HG02623 (cell line): Measurements from ENCODE around the gene PLEKHG2.
A peak's percentile ranks its signal among the peaks of the same experiment; 100 is the strongest.

ENCODE experiments used
- ATAC-seq: cut with Tn5 transposase; IDR thresholded peaks from one replicate; pipeline ENCODE4 v1.9.1; 2021; ENCODE audit warnings: moderate library complexity; ENCODE audit not compliant: unreplicated experiment

Gene PLEKHG2

DNA sequence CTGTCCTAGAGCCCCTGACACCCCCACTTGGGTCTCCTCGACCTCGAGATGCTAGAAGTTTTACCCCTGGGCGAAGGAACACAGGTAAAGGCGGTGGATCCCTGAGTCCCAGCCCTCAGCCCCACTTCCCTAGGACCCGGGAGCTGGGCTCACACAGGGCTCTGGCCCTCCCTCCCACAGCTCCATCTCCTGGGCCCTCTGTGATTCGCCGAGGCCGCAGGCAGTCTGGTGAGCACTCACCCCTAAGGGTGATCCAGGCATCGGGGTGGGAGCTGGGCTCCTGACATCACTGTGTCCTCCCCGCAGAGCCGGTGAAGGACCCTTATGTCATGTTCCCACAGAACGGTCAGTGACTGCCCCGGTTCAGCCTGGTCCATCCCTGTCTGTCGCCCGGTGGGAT, 8.3 kb downstream of the PLEKHG2 start:
- no peak for ATAC-seq

DNA sequence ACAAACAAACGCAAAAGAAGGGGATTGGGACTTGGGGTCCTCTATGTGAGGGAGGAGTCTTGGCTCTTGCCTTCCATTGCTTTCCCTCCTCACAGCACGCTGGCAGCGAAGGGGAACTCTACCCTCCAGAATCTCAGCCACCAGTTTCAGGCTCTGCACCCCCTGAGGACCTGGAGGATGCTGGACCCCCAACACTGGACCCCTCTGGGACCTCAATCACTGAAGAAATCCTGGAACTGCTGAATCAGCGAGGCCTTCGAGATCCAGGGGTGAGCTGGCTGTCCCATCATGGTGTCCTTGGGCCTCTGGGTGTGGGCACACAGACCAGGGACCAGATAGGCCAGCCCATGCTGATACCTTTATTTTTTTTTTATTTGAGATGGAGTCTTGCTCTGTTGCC, 9.6 kb downstream of the PLEKHG2 start:
- ATAC-seq, result no peak

DNA sequence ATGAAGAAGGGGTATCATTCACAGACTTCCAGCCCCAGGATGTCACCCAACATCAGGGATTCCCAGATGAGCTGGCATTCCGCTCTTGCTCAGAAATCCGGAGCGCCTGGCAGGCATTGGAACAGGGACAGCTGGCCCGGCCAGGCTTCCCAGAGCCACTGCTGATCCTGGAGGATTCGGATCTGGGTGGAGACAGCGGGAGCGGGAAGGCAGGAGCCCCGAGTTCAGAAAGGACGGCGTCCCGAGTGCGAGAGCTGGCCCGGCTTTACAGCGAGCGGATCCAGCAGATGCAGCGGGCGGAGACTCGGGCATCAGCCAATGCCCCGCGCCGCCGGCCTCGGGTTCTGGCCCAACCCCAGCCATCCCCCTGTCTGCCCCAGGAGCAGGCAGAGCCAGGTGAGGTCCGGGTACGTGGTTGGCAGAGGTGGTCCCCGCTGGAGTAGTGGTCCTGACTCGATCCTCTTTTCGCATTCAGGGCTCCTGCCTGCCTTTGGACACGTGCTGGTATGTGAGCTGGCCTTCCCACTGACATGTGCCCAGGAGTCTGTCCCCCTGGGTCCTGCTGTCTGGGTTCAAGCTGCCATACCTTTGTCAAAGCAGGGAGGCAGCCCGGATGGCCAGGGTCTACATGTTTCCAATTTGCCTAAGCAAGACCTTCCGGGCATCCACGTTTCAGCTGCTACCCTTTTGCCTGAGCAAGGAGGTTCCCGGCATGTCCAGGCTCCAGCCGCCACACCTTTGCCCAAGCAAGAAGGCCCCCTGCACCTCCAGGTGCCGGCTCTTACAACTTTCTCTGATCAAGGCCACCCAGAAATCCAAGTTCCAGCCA, 11.0 kb downstream of the PLEKHG2 start:
- no peak for ATAC-seq

DNA sequence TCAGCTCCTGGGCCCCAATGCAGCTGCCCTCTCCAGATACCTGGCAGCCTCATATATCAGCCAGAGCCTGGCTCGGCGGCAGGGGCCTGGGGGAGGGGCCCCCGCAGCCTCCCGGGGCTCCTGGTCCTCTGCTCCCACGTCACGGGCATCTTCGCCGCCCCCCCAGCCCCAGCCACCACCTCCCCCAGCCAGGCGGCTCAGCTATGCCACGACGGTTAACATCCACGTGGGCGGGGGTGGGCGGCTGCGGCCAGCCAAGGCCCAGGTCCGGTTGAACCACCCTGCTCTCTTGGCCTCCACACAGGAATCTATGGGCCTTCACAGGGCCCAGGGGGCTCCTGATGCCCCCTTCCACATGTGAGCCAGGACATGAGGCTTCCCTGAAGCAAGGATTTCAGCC, 12.5 kb downstream of the PLEKHG2 start:
- ATAC-seq, result no peak

DNA sequence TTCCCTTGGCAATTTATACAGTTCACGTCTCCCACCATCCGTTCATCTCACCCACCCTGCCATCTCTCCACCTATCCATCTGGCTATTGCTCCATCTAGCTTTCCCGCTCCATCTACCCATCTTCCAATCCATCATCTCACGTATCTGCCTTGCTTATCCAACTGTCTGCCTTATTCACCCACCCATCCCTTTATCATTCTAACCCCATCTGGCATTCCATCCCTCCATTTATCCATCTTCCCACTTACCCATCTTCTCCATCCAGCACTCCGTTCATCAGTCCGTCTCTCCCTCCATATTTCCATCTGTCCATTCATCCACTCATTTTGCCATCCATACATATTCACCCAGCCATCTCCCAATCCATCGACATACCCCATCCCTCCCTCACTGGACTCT, 13.3 kb downstream of the PLEKHG2 start:
- no peak for ATAC-seq

DNA sequence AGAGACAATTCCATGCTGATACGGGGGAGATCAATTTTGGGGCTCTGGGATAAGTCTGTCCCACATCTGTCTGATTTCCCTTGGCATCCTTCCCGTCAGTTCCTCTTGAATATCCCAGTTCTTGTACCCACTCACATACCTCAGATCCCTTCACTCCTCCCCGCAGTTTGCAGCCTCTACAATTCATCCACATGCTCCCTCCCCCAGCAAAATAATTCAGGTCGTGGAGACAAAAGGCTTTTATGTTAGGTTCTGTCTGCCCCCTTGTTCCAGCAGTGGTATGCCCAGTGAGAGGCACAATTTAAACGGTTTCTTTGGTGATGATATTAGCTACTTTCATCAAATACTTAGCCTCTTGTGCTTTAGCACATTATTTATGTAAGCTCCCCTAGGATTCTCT, 13.7 kb downstream of the PLEKHG2 start:
- ATAC-seq, result no peak

DNA sequence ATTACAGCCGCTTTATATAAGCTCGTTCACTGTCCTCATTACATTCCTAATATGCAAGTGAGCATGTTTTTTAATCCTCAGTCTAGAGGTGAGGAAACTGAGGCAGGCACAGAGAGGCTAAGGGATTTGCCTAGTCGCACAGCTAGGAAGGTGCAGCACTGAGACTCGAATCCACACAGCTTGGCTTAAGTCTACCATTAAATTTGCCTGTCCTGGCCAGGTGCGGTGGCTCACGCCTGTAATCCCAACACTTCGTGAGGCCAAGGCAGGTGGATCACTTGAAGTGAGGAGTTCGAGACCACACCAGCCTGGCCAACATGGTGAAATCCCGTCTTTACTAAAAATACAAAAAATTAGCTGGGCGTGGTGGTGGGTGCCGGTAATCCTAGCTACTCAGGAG, 15.2 kb downstream of the PLEKHG2 start:
- no peak for ATAC-seq

DNA sequence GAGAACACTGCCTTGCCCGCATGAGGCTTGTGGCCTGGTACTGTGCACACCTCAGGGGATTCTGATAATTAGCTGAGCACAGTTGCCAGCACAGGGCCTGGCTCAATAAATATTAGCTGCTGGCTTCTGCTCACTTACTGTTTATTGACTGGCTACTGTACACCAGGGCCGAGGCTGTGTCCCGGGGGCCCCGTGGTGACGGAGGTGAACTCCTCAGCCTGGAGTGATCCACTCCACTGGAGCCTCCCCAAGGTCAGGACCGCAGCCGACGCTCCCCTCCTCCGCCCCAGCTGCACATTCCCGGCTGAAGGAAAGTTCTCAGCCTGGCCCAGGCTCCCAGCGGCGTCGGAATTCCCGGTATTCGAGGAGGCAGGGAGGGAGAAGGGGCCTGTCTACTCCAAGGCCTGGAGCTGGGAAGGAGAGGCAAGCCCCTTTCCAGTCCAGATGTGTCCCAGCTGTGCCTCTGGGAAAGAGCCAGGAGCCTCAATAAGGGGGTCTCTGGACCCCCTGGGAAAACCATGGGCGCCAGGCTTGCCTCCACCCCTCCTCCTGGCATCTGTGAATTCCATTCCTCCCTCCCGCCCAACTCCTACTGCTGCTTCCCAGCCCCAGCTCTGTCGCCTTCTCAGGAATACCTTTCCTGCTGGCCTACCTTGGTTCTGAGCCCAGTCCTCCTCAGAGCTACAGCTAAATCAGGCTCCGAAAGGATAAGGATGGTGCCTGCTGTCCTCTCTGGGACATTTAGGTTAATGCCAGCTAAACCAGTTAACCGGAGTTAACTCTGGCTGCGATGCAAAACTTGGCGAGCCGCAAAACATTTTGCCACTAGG, 16.0 kb downstream of the PLEKHG2 start:
- no peak for ATAC-seq

DNA sequence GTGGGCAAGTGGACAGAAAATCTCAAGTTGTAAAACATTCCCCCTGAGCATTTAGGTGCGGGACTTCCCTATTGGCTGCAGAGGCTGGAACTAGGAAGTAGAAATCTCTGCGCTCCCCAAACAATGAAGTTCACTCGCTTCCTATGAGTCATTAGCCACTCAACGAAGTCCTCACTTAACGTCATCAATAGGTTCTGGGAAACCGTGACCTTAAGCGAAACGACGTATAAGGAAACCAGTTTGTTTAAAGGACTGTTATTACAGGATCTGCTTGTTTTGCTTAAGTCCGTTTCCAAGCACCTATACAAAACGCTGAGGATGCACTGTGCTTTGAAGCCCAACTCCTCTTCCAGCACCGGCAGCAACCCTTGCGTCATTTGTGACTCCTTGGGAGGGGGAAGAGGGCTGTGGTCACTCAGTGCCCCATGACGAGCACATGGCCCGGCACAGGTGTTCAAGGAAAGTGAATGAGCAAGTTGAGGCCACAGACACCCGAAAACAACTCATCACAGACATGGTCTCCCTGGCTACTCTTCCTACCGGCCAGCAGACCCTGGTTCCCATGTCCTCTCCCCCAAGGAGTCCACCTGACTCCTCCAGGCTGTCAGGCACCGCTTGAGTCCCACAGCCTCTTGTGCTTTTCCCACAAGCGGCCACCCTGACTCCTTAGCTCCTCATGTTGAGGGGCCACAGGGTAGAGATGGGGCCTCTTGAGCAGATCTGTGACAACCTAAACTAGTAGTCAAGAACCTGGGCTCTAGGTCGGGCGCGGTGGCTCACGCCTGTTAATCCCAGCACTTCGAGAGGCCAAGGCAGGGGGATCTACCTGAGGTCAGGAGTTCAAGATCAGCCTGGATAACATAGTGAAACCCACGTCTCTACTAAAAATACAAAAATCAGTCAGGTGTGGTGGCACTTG, 18.5 kb downstream of the PLEKHG2 start:
- ATAC-seq, result no peak

DNA sequence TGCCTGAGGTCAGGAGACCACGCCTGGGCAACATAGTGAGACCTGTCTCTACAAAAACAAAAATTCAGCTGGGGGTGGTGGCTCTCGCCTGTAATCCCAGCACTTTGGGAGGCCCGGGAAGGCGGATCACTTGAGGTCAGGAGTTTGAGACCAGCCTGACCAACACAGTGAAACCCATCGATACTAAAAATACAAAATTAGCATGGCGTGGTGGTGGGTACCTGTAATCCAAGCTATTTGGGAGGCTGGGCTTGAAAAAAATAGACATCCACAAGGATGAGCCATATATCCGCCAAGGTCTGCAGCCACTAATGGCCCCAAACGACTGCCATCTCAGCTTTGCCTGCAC, 20.2 kb downstream of the PLEKHG2 start:
- no peak for ATAC-seq

DNA sequence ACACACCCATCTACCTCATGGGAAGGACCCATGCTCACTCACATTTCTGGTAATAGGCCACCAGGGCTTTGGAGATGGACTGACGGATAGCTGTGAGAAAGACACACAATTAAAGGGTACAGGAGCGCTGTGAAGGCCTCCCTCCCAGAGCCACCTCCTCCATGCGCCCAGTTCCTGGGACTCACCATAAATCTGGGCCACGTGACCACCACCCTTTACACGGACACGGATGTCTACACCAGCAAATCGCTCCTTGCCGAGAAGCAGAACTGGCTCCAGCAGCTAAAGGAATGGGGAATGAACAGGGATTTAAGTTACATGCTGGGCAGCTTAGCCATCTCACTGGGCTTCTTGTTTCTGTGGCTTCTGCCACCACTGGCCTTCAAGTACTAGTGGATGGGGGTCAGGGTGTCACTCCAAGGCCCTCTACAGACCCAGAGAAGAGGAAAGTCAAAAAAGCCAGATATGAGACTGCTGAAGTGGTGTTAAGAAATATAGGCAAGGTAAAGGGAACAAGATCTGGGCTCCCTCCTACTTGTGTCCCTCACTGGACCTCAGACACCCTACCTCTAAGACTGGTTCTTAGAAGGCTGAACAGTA, 21.1 kb downstream of the PLEKHG2 start:
- no peak for ATAC-seq

DNA sequence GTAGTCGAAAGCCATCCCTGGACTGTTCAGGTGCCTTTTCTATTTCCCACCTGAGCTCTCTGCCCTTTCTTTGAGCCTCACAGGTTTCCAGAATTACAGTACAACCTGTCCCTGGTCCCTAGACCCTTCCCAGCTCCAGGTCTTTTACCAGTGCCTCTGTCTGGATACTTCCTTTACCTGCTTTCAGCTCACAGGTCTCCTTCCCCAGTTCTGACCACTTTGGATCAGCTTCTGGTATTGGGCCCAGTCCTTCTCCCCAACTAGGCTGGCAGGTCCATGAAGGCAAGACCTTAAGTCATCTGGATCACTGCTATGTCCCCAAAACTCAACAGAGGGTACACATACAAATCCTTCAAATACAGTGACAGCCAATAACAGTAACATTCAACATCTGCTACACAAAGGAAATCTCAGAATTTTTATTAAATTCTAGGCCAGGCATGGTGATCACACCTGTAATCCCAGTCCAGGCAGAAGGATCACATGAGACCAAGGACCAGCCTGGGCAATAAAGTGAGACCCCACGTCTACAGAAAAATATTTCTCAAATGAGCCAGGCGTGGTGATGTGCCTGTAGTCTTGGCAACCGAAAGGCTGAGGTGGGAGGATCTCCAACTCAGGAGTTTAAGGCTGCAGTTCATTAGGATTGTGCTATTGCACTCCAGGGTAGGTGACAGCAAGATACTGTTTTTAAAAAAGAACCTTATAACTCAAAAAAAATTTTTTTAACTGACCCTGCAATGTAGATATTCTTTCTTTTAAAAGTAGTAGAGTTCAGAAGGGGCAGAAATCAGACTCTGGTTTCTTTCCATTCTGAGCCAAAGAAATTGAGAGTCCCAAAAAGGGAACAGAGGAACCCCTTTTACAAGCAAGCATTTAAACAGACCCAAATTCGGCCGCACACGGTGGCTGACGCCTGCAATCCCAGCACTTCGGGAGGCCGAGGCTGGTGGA, 21.9 kb downstream of the PLEKHG2 start:
- ATAC-seq, result no peak

DNA sequence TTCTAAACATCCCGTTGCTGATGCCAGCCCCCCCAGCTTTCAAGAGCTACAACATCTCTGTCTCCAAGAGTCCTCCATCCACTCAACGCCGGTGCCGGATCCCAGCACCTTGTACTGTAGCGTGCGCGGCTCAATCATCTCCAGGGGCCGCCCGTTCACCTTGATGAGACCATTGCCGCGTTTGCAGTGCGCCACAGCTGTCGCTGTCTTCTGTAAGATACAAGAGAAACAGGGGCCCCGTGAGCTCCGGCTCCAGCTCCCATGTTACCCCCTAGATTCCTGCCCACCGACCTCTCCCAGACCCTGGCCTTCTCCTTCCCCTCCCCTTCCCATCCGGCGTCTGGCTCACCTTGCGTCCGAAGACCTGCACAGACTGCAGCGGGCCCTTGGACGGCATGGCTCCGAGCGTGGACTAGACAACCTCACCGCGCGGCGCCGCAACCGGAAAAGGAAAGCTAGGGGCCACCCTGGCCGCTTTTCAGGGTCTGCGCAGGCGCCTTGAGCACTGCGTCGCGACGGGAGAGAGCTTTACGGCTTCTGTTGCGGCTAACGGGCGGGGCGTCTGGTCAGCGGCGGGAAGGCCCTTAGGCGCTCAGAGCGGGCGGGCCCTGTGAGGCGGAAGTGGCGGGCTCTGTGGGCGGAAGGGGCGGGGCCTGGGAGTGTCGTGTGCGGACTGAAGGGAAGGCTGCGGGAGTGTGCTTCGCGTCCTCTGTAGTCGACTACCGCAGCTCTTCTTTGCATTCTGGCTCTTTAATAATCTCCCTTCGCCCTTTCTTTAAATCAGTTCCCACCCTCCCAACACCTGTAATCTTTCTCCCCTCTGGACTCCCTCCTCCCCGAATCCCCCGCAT, 23.3 kb downstream of the PLEKHG2 start, which contains the start of gene RPS16:
Gene RPS16, minus strand, starts transcription at position 451 of the 851 bp plus-strand sequence. Its CDS starts 54 bp downstream, at position 397.
- ATAC-seq, result peak; percentile 84

DNA sequence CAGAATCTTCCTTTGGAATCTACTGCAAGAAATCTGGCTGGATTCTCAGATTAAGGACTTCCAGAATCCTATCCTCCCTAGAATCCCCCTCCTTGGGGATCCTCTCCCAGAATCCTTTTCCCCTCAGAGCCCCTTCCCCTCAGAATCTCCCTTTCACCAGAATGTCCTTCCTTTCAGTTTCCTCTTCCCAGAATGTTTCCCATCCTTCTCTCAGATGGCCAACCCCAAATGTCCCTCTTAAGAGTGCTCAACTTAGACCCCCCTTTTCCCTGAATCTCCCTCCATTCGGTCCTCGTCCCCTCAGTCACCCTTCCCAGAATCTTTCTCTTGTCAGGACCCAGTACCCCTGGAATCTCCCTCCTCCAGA, 23.9 kb downstream of the PLEKHG2 start:
- ATAC-seq, result no peak

DNA sequence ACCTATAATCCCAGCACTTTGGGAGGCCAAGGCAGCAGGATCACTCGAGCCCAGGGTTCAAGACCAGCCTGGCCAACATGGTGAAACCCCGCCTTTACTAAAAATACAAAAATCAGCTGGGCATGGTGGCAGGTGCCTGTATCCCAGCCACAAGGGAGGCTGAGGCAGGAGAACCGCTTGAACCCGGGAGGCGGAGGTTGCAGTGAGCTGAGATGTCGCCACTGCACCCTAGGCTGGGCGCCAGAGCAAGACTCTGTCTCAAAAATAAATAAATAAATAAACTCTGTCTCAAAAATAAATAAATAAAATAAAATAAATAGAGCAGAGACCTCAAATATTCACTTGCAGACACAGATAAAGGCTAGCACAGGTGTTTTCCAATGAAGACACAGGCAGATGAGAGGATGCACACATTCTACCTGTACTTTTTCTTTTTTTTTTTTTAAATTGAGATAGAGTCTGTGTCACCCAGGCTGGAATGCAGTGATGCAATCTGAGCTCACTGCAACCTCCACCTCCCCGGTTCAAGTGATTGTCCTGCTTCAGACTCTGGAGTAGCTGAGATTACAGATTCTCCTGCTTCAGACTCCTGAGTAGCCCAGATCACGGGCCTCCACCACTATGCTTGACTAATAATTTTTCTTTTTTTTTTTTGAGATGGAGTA, 25.9 kb downstream of the PLEKHG2 start:
- no peak for ATAC-seq

DNA sequence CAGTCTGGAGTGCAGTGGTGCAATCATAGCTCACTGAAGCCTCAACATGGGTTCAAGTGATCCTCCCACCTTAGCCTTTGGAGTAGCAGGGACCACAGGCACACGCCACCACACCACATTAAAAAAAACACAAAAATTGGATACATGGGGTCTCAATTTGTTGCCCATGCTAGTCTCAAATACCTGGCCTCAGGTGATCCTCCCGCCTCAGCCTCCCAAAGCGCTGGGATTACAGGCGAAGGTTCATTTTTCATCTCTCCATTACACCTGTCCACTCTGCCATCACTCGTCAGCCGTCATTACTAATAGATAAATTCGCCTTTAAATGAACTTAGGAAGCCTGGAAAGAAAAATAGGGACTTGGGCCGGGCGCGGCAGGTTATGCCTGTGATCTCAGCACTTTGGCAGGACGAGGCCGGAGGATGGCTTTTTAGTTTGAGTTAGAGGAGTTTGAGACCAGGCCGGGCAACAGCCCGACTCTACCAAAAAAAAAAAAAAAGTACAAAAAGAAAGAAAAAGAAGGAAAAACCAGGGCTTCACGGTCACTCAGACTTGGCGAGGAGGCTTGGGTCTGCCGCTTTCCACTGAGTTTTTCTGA, 32.2 kb downstream of the PLEKHG2 start:
- no peak for ATAC-seq

DNA sequence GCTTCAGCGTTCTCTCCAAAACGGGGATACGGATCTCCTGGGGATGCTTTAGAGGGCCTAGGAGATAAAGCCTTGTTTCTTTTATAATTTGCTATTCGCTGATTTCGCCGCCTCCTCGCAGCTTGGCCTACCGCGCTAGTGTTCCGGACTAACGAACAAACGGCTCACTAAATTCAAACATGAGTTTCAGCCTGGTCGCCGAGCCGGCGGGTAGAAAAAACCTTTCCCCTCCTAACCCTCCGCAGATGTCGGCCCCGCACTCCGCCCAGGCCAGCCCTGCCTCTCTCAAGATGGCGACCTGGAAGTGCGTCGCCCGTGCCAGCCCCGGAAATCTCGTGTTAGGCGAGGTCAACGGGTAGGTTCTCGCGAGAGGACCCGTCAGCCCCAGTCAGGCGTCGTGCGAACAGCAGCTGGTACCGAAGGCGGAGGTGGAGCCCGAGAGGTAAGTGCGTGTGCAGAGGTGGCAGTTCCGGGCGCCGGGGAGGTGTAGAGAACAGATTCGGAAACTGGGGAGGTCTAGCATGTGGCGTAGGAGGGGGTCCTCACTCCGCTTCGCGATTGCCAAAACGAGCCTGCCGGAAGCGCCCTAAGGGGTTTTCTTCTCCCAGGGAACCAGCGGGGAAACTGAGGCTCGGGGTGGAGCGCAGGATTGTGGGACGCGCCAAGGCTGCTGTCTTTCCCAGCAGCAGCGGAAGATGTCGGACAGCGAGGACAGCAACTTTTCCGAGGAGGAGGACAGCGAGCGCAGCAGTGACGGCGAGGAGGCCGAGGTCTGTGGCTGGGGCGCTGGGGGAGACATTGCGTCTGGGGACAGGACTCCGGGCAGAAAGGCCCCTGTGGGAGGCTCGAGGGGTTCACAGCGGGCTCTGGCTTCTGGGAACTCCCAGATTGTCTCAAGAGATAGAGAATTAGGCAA, 33.0 kb downstream of the PLEKHG2 start, which contains the start of gene SUPT5H:
Gene SUPT5H, plus strand, starts transcription at position 387 of the 916 bp plus-strand sequence. Its CDS starts 309 bp downstream, at position 696.
- ATAC-seq, result peak; percentile 83
